MM.1S (cell line): Measurements from ENCODE around the gene ZFYVE28.

Experiments used
- CTCF ChIP-seq: fragments of 300-600 bp; sonication (generic); IDR thresholded peaks from 2 replicates; pipeline ENCODE4 v1.5.1; 2016; ENCODE audit warnings: antibody characterized with exemption, low read length, mixed read lengths
- EZH2 ChIP-seq: fragments of 300-600 bp; sonication (generic); optimal IDR thresholded peaks from 2 replicates; pipeline ENCODE3; 2017; ENCODE audit warnings: low read depth, mild to moderate bottlenecking, antibody characterized with exemption, low read length, mixed read lengths
- EZH2phosphoT487 ChIP-seq: fragments of 300-600 bp; sonication (generic); IDR thresholded peaks from 2 replicates; pipeline ENCODE4 v1.6.1; 2018; ENCODE audit warnings: antibody characterized with exemption, low read length

- TF ChIP-seq CTCF = no peak
- TF ChIP-seq EZH2phosphoT487 = no peak
- TF ChIP-seq EZH2 = no peak
These were observed 30.6 kb downstream of the ZFYVE28 start for GRCh38 chr4:2387829-2388228.
